Measurements from ENCODE around the gene WDR4. TPM values are rescaled to one million over a fixed set of nuclear protein-coding genes. Genes with fewer than 3 reads are reported as not detected.
"Not testable (repeated sequence)": the region's sequence is repeated elsewhere in the genome, so short reads cannot be mapped to it uniquely, and the experiment has no call there.

The WDR4 gene
- total RNA-seq, 3 donors from 2014 or later: 6.2 to 16.4 (median 12.7) TPM

GRCh38 chr21:42851812-42852665 lies 27.3 kb downstream of the WDR4 start:
- Histone ChIP-seq H3K4me3 (no peak overlapping the region), H3K27me3 (no peaks in the 10 kb centered on the region), H3K4me1 (no peaks in the 10 kb centered on the region), H3K9me3 (no peaks in the 10 kb centered on the region), H3K36me3 (no peaks in the 10 kb centered on the region), H3K27ac (no peak overlapping the region)
- intact Hi-C loops (cut with DNase I; ENCODE audit: low total_unique reads): no loop called here
- DNase-seq (ENCODE audit: low spot score in 2 of 2): no peak
- TF ChIP-seq, protein P1, sequence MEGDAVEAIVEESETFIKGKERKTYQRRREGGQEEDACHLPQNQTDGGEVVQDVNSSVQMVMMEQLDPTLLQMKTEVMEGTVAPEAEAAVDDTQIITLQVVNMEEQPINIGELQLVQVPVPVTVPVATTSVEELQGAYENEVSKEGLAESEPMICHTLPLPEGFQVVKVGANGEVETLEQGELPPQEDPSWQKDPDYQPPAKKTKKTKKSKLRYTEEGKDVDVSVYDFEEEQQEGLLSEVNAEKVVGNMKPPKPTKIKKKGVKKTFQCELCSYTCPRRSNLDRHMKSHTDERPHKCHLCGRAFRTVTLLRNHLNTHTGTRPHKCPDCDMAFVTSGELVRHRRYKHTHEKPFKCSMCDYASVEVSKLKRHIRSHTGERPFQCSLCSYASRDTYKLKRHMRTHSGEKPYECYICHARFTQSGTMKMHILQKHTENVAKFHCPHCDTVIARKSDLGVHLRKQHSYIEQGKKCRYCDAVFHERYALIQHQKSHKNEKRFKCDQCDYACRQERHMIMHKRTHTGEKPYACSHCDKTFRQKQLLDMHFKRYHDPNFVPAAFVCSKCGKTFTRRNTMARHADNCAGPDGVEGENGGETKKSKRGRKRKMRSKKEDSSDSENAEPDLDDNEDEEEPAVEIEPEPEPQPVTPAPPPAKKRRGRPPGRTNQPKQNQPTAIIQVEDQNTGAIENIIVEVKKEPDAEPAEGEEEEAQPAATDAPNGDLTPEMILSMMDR (IDR thresholded peaks at IDR 0.05): no peak
- TF ChIP-seq POLR2AphosphoS5 (IDR thresholded peaks at IDR 0.05) (no peak), POLR2A (IDR thresholded peaks at IDR 0.05) (no peak)

DNA sequence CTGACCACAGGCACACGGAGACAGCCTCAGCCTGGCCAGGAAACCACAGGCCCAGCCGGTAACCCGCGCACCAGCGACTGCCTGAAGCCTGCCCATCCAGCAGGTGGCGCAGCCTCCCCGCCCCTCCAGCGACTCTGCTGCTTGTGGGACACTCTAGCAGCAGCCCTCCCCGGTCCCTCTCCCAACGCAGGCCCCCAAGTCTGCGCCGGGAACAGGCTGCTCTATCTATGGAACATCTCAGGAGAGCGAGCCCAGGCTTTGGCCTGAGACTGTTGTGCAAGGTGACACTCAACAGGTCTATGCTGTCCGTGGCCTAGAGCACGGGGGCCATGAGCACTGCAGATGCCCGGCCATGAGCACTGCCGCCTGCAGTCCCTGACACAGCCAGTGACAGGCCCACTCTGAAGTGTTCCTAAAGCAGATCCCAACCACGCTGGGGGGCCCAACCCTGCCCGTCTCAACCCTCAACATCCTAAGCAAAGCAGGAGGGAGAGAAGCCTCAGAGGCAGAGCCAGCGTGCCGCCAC lies 28.4 kb downstream of the WDR4 start:
- intact Hi-C loops (cut with DNase I; ENCODE audit: low total_unique reads): no loop called here
- H3K27ac ChIP-seq: no peak overlapping the region
- no peaks in the 10 kb centered on the region for H3K36me3 ChIP-seq

DNA sequence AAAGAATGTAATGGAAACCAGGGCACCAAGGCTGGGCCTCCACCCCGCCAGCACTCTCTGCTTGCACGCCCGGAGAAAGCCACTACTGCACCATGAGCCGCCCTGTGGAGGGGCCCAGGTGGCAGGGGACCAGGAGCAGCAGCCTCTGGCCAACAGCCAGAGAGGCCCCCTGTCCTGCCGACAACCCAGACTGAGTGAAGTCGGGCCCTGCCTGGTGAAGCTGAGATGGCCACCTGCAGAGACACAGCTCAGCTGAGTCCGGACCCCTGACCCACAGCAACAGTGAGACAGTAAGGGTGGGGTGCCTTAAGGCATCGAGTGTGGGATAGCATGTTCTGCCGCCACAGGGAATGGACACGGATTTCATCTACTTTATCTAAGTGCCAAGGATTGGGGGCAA lies 28.9 kb downstream of the WDR4 start:
- H3K4me1 ChIP-seq: no peaks in the 10 kb centered on the region
- H3K9me3 ChIP-seq: no peaks in the 10 kb centered on the region
- no peak overlapping the region for H3K4me3 ChIP-seq
- H3K27me3 ChIP-seq: no peaks in the 10 kb centered on the region
- intact Hi-C loops (cut with DNase I; ENCODE audit: low total_unique reads): no loop called here
- H3K27ac ChIP-seq: no peak overlapping the region
- H3K36me3 ChIP-seq: no peaks in the 10 kb centered on the region
- no peak for TF ChIP-seq POLR2AphosphoS5 (IDR thresholded peaks at IDR 0.05)
- DNase-seq (ENCODE audit: low spot score in 2 of 2): no peak

More for the DNA sequence above, 28.4 kb downstream of the WDR4 start:
- Histone ChIP-seq H3K4me1 (no peaks in the 10 kb centered on the region), H3K27me3 (no peaks in the 10 kb centered on the region), H3K4me3 (no peak overlapping the region), H3K9me3 (no peaks in the 10 kb centered on the region)
- DNase-seq (ENCODE audit: low spot score in 2 of 2): no peak
- TF ChIP-seq, protein P1 (IDR thresholded peaks at IDR 0.05): no peak
- no peak for TF ChIP-seq POLR2A (IDR thresholded peaks at IDR 0.05)
- no peak for TF ChIP-seq POLR2AphosphoS5 (IDR thresholded peaks at IDR 0.05)

GRCh38 chr21:42849759-42850412 lies 29.5 kb downstream of the WDR4 start:
- H3K27me3 ChIP-seq: no peaks in the 10 kb centered on the region
- H3K9me3 ChIP-seq: no peaks in the 10 kb centered on the region
- H3K27ac ChIP-seq: no peak overlapping the region
- TF ChIP-seq POLR2A (IDR thresholded peaks at IDR 0.05): no peak
- TF ChIP-seq POLR2AphosphoS5 (IDR thresholded peaks at IDR 0.05): no peak
- TF ChIP-seq, protein P1 (IDR thresholded peaks at IDR 0.05): no peak
- no peak overlapping the region for H3K4me3 ChIP-seq
- intact Hi-C loops (cut with DNase I; ENCODE audit: low total_unique reads): no loop called here
- no peaks in the 10 kb centered on the region for H3K36me3 ChIP-seq
- no peaks in the 10 kb centered on the region for H3K4me1 ChIP-seq
- DNase-seq (ENCODE audit: low spot score in 2 of 2): no peak

DNA sequence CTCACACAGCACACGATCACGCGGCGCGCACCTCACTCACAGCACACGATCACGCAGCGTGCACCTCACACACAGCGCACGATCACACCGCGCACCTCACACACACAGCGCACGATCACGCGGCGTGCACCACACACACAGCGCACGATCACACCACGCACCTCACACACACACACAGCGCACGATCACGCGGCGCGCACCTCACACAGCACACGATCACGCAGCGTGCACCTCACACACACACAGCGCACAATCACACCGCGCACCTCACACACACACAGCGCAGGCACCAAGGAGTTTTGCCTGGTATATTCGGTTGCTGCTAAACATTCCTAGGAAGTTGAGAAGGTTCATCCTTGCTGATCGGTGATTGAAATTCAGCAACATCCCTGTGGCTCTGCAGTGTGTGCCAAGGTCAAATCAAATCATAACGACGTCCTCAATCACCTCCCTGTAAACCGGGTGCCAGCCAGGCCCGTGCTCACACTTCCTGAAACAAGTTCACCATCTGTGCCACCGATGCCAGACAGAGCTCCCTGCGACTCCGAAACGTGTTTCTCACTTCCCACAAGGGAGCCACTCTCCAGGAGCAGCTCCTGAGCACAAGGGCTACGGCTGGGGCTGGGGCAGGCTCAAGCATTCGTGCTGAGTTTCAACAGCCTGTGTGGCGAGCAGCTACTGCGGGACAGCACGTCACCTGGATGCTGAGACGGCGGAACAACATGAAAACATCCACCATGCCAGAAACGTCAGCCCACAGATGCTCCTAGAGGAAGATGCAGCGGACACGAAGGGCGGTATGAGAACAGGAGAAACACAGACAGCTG lies 30.2 kb downstream of the WDR4 start:
- Histone ChIP-seq H3K36me3 (no peaks in the 10 kb centered on the region), H3K4me1 (no peaks in the 10 kb centered on the region), H3K27me3 (no peaks in the 10 kb centered on the region), H3K9me3 (no peaks in the 10 kb centered on the region), H3K4me3 (no peak overlapping the region), H3K27ac (no peak overlapping the region)
- no peak for DNase-seq (ENCODE audit: low spot score in 2 of 2)
- intact Hi-C loops (cut with DNase I; ENCODE audit: low total_unique reads): no loop called here
- TF ChIP-seq POLR2A (IDR thresholded peaks at IDR 0.05): no peak
- no peak for TF ChIP-seq POLR2AphosphoS5 (IDR thresholded peaks at IDR 0.05)
- TF ChIP-seq, protein P1 (IDR thresholded peaks at IDR 0.05): no peak

- H3K27ac ChIP-seq; H3K9me3 ChIP-seq; H3K36me3 ChIP-seq; DNase-seq (ENCODE audit: low spot score in 2 of 2); H3K4me1 ChIP-seq; H3K27me3 ChIP-seq; intact Hi-C loops (cut with DNase I; ENCODE audit: low total_unique reads); H3K4me3 ChIP-seq: not testable (repeated sequence)
These were observed 31.0 kb downstream of the WDR4 start for GRCh38 chr21:42848144-42848931.
